Right hindlimb (tissue), 1 donor: Measurements from ENCODE around the gene ZSCAN10.

ENCODE experiments used
- DNase-seq: peaks from one replicate; pipeline ENCODE4 v3.0.0-alpha.2; 2018

Gene ZSCAN10

DNA sequence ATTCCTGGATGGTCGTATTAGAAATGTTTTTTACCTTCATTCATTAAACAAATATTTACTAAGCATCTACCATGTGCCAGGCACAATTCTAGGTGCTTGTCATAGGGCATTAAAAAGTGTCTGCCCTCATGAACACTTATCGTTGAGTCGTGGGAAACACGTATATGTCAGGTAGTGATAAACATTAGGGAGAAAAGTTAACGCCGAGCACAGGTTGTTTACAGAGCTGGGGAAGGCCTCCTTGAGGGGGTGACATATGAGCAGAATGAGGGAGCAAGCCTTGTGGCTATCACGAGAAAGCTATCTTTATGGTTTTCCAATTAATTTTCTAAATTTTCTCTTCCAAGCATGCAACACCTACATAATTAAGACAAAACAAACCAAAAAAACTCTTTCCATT, 34.8 kb upstream of the ZSCAN10 start:
- DNase-seq: no peak

DNA sequence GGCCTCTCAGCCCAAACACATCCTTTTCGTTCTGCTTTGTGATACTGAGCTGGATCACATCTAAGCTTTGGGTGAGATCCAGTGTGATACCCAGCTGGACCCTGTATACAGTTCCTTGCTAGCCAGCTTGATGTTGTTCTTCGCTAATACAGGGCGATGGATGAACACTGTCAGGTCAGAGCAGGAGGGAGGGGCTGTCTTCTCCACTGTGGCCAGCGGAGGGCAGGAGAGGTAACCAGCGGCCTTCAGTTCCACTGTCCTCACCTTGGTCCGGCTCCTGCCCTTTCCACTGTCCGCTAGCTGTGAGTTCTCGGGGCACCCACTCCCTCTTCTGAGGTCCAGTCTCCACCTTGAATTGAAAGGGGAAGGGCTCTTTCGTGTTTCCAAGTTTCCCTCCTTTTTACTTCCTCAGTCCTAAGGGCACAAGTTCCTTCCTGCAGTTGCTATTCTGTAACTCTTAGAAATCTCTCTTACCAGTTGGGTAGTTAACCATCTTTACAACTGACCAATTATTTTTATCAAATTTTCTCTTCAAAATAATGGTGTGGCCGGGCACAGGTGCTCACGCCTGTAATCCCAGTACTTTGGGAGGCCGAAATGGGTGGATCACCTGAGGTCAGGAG, 32.8 kb upstream of the ZSCAN10 start:
- DNase-seq: peak; percentile 42

DNA sequence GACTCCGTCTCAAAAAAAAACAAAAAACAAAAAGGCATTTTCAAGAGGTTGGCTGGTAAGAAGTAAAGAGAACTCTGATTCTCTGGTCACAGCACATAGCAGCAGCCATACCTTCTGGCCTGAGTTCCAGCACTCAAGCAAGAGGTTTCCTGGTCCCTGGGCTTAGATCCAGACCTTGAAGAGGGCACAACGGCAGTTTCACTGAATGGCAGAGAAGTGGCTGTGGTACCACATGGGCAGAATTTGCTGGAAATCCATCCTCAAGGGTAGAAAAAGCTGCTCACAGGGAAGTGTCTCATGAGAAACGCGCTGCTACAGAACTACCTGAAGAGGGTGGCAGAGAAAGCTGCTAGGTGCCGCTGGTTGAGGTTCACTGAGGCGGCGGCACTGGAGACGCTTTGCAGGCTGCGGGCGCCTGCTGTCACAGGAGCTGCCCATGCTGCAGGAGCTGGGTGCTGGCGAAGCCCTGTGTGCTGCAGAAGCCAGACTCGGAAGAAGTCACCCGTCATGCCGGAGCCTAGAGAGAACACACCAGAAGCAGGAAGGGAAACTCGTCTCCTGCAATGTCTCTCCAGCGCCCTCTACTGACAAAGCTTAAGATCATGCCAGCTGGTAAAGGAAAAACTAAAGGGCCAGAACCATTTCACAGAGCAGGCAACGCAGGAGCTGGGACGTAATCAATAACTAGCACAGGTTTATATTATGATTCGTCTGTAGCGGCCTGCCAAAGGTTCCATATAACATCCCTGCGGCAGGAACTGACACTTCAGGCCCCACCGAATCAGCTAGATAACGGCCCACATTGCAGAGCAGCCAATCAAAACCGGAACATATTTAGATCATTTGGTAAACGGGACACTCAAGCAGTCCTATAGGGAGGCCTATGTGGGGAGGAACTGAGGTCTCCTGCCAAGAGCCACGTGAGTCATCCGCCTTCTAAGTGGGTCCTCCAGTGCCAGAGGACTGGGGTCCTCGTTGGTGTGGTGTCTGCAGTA, 30.3 kb upstream of the ZSCAN10 start:
- DNase-seq: peak; percentile 82

DNA sequence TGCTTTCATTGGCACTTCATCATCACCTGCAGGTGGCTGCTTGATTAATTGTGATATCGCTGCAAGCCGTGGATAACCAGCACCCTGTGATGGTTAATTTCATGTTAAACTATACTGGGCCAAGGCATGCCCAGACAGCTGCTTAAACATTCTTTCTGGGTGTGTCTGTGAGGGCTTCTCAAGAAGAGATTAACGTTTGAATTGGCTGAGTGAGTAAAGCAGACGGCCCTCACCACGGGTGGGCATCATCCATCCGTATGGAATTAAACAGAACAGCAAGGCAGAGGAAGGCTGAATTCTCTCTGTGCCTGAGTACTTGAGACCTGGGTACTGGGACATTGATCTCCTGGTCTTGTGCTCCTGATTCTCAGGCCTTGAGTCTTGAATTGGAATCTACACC, 28.7 kb upstream of the ZSCAN10 start:
- no peak for DNase-seq

DNA sequence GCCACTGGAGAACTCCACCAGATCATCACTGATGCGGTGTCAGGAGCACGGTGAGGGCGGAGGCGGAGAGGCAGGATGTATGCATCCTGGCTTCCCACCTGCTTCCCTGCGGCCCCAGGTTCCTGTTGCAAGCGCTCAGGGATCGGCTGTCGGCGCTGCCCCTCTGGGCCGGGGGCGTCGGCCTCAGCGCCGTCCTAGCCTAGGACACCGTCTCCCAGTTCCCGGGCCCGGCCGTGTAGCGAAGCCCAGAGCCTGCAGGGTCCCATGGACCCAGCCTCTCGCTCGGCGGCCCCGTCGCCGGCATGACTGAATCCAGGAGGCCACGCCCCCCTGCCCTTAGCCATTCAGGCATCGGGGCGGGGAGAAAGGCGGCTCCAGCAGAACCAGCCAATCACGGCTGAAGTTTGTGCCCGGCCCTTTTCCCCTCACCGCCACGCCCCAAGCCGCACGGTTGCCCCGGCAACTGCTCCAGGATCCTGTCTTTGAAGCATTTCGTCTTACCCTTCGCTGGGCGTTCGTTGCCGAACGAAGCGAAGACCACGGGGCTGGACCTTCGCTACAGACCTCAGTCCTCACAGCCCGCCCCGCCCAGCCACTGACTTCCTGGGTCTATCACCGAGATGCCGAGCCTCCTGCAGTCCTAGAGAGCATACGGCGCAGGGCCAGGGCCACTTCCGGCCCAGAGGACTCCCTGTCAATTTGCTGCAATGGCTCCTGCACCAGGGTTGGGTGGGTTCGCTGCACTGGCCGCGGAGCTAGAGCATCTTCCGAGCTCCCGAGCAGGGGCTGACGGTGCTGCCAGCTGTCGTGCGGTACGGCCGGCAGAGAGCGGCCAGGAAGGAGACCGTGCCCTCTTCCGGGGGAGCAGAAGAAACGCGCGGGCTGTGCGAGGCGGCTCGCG, 25.1 kb upstream of the ZSCAN10 start:
- peak; percentile 98 for DNase-seq

DNA sequence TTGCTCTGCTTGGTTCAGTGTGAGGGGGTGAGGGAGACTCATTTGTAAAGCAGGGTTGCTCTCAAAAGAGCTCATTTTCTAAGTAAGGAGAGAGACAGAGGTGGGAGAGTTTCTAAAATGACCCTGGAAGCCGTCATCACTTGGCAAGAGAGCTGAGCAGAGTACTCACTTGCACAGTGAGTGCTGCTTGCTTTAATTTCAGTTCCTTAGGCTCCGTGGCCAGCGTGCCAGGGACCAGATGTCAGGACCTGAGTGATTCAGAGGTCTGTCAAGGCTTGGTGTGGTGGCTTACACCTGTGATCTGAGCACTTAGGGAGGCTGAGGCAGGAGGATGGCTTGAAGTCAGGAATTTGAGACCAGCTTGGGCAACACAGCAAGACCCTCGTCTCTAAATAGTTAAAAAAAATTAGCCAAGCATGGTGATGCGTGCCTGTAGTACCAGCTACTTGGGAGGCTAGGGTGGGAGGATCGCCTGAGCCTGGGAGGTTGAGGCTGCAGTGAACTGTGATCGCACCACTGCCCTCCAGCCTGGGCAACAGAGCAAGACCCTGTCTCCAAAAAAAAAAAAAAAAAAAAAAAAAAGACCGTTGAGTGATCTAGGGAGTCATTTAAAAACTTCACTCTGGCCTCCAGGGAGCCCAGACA, 24.0 kb upstream of the ZSCAN10 start:
- DNase-seq: no peak

DNA sequence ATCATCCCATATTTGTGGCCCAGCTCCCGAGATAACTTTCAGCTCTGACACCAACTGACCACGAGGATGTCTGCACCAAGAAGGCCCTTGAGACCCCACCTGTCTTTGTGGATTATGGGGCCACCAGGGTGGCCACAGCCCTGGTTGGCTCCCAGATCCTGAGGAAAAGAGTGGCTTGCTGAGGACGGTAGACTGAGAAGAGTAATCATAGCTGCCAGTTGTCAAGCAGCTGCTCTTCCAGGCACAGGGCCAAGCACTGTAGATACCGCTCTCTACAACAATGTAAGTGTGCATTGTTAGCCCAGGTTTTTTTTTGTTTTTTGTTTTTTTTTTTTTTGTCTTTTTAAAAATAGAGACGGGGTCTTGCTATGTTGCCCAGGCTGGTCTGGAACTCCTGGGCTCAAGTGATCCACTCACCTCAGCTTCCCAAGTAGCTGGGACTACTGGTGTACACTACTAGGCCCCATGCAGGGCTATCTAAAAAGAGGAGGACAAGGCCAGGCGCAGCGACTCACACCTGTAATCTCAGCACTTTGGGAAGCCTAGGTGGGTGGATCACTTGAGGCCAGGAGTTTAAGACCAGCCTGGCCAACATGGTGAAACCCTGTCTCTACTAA, 22.9 kb upstream of the ZSCAN10 start:
- DNase-seq: peak; percentile 77

DNA sequence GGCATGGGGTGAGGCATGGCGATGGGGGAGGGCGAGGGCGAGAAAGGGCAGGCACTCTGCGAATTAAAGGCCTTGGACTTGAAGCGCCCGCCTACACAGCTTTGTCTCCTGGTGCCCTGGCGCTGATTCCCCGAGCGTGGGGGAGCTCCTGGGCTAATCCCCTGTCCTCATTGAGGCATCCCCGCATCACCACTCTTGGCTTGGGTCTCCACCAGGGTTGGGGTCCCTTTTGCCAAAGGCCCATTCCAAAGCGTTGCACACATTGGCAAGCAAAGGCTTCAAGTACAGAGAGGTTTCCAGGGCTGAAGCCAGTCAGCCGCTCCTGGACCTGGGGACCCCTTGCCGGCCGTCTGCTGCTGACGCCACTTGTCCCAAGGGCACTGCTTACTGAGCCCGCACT, 21.3 kb upstream of the ZSCAN10 start:
- DNase-seq: no peak

DNA sequence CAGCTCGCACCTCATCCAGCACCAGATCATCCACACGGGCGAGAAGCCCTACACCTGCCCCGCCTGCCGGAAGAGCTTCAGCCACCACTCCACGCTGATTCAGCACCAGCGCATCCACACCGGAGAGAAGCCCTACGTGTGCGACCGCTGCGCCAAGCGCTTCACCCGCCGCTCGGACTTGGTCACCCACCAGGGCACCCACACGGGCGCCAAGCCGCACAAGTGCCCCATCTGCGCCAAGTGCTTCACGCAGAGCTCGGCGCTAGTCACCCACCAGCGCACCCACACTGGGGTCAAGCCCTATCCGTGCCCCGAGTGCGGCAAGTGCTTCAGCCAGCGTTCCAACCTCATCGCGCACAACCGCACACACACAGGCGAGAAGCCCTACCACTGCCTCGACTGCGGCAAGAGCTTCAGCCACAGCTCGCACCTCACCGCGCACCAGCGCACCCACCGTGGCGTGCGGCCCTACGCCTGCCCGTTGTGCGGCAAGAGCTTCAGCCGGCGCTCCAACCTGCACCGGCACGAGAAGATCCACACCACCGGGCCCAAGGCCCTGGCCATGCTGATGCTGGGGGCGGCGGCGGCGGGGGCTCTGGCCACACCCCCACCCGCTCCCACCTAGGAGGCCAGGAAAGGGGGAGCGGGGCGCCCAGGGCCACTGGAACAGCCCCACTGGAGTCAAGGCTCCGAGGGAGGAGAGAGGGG, 20.8 kb upstream of the ZSCAN10 start:
- DNase-seq: peak; percentile 15

DNA sequence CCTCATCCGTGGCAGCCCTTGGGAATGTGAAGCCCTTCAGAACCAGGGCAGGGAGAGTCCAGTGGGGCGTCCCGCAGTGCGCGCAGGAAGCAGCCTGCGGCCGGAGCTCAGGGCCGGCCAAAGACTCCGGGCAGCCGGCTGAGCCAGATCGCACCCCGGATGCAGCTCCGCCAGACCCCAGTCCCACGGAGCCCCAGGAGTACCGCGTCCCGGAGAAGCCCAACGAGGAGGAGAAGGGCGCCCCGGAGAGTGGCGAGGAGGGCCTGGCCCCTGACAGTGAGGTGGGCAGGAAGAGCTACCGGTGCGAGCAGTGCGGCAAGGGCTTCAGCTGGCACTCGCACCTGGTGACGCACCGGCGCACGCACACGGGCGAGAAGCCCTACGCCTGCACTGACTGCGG, 20.2 kb upstream of the ZSCAN10 start:
- DNase-seq: no peak

DNA sequence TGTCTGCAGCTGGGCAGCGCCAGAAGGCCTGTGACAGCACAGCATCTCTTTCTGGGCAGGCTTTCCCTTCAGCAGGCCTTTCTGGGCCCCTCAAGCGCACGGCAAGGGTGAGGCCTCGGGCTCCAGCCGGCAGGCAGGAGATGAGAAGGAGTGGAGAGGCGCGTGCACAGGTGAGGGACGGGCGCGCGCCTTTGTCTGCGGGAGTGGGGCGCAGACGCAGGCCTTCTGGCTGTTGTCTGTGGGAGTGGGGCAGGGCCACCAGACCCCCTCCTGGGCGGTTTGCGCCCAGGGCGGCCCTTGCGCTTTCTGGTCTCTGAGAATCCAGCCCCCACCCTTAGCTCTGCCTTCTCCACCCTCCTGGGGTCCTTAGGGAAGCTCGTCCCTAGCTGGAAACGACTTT, 19.8 kb upstream of the ZSCAN10 start:
- no peak for DNase-seq

DNA sequence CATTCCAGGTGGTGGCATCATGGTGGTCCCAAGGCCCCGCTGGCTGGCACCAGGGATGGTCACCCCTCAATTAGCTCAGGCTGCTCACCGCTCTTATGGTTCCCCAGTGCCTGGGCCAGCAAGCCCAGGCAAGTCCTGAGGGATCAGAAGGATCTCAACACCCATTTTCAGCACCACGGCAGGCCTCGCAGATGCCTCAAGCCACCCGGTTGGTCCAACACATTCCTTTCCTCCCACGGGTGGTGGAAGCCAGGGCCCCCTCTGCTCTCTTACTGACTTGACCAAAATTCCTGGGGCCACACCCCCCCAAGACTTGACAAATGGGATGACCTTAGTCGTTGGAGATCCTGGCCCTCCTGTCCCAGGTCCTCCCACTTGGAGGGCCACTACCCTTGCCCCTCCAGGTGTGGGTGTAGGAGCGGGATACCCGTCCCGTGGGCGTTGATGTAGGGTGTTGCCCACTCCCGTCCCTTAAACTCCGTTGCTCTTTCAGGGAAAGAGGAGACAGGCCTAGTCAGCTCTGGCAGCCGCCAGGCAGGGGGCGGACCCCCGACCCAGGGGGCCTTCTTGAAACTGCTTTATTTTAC, 19.2 kb upstream of the ZSCAN10 start:
- DNase-seq: no peak

DNA sequence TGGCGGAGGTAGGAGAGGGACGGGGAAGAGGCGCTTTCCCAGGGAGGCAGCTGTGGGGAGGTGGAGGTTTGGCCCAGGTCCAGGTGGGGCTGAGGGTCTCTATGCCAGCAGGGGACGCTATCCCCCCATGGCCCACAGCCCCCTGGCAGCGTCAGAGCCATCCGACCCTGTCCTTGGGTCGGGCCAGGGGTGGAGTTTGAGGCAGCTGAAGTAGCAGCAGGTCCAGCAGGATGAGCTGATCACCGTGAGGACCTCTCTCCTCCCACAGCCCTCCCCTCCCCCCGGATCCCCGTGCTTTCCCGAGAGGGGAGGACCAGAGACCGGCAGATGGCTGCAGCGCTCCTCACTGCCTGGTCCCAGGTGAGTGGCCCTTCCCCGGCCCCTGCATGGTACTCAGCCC, 16.5 kb upstream of the ZSCAN10 start:
- DNase-seq: no peak

DNA sequence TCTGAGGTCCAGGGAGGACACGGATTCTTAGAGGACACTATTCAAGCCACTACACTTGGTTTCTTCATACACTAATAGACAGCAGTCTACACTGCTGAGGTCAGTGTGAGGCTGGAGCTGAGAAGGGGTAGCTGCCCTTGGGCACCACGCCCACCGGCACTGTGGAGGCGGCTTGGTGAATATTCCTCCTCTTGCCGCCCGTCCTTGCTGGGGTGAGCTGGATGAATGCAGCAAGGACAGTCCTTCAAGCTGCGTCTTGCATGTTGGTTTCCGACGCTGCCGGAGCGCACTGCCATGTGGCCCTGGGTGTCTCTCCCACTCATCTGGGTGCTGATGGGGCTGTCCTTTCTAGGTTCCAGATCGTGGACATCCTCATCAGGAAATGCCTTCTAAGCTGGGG, 15.9 kb upstream of the ZSCAN10 start:
- DNase-seq: no peak

DNA sequence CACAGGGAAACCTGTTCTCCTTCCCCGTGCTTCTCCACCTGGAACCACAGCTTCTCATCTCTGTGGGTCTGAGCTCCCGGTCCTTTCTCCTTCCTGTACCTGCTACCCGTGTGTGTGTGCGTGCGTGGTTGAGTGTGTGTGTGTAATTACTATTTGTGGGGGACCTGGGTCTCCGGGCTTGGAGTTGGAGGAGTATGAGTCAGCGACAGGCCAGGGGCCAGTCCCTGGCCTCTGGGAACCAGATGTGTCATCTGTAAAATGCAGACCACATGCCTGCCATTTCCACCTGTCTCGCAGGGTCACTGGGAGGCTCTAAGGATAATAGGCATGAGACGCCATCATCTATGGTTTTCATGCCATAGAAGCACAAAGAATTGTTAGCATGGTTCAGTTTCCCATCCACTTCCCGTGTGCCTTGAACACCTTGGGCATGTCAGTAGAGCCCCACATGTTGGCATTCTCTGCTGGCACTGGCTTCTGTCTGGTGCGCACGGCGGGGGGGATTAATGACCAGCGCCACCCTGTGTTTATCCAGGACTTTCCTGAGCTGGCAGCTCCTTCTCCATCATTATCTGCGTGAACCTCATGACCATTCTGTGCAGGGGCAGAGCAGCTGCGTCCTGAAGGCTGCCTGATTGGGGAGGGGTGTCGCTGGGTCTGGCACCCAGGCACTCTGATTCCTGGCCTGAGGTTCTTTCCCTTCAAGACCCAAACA, 14.8 kb upstream of the ZSCAN10 start:
- DNase-seq: no peak

DNA sequence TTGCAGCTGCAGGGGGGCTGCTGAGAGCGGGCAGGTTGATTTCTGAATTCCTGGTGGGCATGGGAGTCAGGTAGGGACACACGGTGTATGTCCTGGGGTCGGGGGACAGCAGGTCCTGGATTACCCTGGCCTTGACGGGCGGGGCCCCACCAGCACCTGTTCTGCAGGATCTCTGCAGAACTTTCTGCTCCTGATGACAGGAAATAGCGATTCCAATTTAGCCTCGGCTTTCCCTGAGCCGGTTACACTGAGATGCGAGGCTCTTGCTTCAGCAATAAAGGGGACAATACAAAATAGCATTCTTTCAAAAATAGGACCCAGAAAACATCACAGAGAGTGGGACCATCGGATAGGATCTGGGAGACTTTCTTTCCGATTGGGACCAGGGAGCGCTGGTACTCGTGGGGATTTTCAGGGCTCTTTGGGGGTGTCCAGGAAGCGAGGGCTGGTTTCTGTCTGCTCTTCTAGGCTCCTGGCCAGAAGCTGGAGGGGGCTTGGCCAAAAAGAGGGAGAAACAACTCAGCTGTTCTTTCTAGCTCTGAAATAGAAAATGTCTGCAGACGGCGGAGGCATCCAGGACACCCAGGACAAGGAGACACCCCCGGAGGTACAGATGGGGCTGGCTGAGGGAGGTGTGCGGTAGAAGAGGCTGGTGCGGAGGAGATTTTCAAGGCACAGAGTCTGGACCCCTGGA, 13.9 kb upstream of the ZSCAN10 start:
- DNase-seq: peak; percentile 69

DNA sequence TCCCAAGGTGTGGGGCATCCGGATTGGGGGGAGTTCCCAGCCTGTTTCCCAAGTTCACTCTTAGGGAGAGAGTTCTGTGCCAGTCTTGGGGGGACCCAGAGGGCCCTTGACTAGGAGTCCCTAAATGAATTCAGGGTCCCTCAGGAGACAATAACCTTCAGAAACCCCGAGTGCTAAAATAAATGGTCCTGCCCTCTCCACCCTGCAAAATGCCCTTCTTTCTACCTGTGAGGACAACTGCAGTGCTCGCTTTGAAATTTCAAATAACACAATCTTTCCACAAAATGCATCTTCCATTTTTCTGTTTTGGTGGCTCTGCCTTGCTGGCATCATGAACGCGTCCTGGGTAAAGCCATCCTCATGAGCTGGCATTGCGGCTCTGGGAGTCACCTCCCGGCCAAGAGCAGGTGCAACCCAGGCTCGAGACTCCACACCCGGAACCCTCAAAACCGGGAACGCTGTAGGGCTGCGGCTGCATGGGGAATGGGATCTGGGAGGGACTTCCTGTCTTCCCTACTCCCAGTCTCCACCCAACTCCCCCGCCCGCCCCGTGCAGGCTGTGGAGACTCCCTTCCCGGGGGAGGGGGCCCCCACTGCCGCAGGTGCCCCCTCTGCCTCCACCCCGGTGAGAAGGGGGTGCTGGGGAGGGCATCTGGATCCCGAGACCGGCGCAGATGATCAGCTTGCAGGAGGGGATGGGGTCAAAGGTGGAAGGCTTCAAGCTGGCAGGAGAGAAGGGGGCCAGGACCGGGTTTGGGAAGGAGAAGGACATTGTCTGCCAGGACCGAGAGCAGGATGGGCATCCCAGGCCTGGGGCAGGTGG, 13.2 kb upstream of the ZSCAN10 start, which contains the start of gene ZNF205:
TSS of gene ZNF205 (plus strand) at position 529 of the 823 bp plus-strand sequence. CDS start 845 bp downstream, outside the sequence.
- peak; percentile 85 for DNase-seq

DNA sequence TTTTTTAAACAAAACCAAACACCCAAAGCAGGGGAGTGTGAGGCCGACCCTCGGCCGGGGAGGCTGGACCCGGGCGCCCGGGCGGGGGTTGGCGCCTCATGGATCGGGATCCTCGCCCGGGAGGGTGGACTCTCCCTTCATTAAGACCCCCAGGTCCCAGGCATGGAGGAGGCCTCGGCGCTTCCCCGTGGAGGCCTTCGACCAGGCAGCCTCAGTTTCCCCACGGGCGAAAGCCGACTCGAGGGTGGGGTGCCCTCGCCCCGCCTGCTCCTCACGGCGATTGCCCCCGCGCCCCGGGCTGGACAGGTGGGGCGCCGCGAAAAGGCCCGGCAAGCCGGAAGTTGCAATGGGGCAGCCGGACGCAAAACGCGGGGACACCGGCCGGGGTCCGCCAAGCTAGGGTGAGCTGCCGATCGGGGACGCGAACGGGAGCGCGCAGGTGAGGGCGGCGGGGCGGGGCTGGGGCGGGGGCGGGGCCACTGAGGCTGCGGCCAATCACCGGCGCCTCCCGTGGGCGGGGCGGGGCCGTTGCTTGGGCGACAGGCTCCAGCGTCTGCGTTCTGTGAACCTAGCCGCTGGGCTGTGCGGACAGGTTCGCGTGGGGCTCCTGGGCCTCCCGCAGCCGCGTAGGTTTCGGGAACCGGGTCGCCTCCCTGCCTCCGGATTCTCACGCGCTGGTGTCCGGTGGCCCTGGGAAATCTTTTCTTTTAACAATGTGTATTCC, 7.3 kb upstream of the ZSCAN10 start:
- DNase-seq: peak; percentile 96
